ENCODE data around the gene MICOS13. TPM values are rescaled to one million over a fixed set of nuclear protein-coding genes. Genes with fewer than 3 reads are reported as not detected.

Gene MICOS13
- polyA plus RNA-seq, 6 donors from 2014 or later: 74.0 to 101 (median 86.6) TPM

DNA sequence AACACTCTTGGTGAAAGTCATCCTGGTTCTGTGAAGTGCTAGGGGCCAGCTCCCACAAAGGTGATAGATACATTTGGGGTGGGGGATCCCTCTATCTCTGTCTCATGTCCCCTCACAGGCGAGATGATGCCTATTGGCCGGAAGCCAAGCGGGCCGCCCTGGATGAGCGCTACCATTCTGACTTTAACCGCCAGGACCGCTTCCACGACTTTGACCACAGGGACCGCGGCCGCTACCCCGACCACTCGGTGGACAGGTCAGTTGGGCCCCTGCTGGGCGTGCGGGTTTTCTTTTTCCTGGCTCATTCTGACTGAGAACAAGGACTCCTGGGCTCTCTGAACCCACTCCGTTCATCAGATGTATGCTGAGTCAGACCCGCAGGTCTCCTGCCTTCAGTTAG is 16.4 kb downstream of the MICOS13 start:
- DNase-seq (no peak), ATAC-seq (ENCODE audit: low read depth in 2 of 2) (no peak)
- H3K27ac Mint-ChIP-seq: no peak overlapping the region
- H3K27me3 Mint-ChIP-seq: no peaks in the 10 kb centered on the region
- peaks cover 0 to 3% (median 0%) of the 10 kb centered on the region in 3 donors for H3K4me1 Mint-ChIP-seq
- H3K9me3 Mint-ChIP-seq: no peaks in the 10 kb centered on the region
- H3K4me3 Mint-ChIP-seq: no peak overlapping the region
- peaks cover 10 to 21% of the 10 kb centered on the region in 2 donors for H3K36me3 Mint-ChIP-seq

- ATAC-seq (ENCODE audit: low read depth in 2 of 2): no peak
- H3K27me3 Mint-ChIP-seq: no peaks in the 10 kb centered on the region
- H3K36me3 Mint-ChIP-seq: peaks cover 8 to 18% of the 10 kb centered on the region in 2 donors
- H3K27ac Mint-ChIP-seq: no peak overlapping the region
- H3K9me3 Mint-ChIP-seq: no peaks in the 10 kb centered on the region
- no peak for DNase-seq
- no peak overlapping the region for H3K4me3 Mint-ChIP-seq
- no peaks in the 10 kb centered on the region for H3K4me1 Mint-ChIP-seq
Observed at GRCh38 chr19:5661483-5661882, 18.8 kb downstream of the MICOS13 start.

GRCh38 chr19:5655412-5655811 is 24.9 kb downstream of the MICOS13 start:
- H3K27ac Mint-ChIP-seq: no peak overlapping the region
- H3K4me1 Mint-ChIP-seq: peaks cover 0 to 2% (median 0%) of the 10 kb centered on the region in 3 donors
- no peak for DNase-seq
- H3K4me3 Mint-ChIP-seq: peak overlapping the region in 1 of 8 donors; percentile 35
- no peaks in the 10 kb centered on the region for H3K9me3 Mint-ChIP-seq
- ATAC-seq (ENCODE audit: low read depth in 2 of 2): no peak
- peaks cover 24 to 30% of the 10 kb centered on the region in 2 donors for H3K36me3 Mint-ChIP-seq
- no peaks in the 10 kb centered on the region for H3K27me3 Mint-ChIP-seq

GRCh38 chr19:5654931-5655330 is 25.4 kb downstream of the MICOS13 start:
- ATAC-seq (ENCODE audit: low read depth in 2 of 2): no peak
- peaks cover 26 to 34% of the 10 kb centered on the region in 2 donors for H3K36me3 Mint-ChIP-seq
- no peaks in the 10 kb centered on the region for H3K27me3 Mint-ChIP-seq
- DNase-seq: no peak
- H3K4me1 Mint-ChIP-seq: peaks cover 0 to 2% (median 0%) of the 10 kb centered on the region in 3 donors
- H3K9me3 Mint-ChIP-seq: no peaks in the 10 kb centered on the region
- H3K4me3 Mint-ChIP-seq: no peak overlapping the region
- H3K27ac Mint-ChIP-seq: peak overlapping the region in 1 of 6 donors; percentile 53

DNA sequence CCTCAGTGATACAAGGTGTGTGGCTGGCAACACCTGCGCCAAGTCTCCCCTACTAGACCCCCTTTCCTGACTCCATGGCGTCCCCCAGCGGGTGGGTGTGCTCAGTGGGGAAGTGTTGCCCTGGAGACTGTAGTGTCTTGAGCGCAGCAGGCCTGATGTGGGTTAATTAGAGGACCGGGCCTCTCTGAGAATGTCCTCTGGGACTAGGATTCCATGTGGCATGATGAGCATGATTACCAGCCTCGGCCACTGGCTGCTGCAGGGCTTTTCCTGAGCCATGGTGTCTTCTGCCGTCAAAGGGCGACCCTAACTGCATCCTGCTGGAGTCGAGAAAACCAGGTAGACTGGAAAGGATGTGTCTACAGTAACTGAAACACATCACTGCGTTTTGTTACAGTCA is 28.1 kb downstream of the MICOS13 start:
- Mint-ChIP-seq H3K27ac (peak overlapping the region in 2 of 6 donors; percentile 36 to 81), H3K4me1 (peaks cover 0 to 3% (median 2%) of the 10 kb centered on the region in 3 donors), H3K9me3 (no peaks in the 10 kb centered on the region), H3K27me3 (no peaks in the 10 kb centered on the region), H3K4me3 (no peak overlapping the region), H3K36me3 (peaks cover 42 to 43% of the 10 kb centered on the region in 2 donors)
- DNase-seq: no peak
- no peak for ATAC-seq (ENCODE audit: low read depth in 2 of 2)

- Mint-ChIP-seq H3K27ac (peak overlapping the region in 1 of 6 donors; percentile 71), H3K4me3 (no peak overlapping the region), H3K4me1 (peaks cover 7 to 11% (median 8%) of the 10 kb centered on the region in 3 donors), H3K27me3 (no peaks in the 10 kb centered on the region), H3K36me3 (peaks cover 48 to 51% of the 10 kb centered on the region in 2 donors), H3K9me3 (no peaks in the 10 kb centered on the region)
- DNase-seq (no peak), ATAC-seq (ENCODE audit: low read depth in 2 of 2) (no peak)
Observed at GRCh38 chr19:5651361-5651760, 29.0 kb downstream of the MICOS13 start.

GRCh38 chr19:5648464-5648863 is 31.9 kb downstream of the MICOS13 start:
- Mint-ChIP-seq H3K9me3 (no peaks in the 10 kb centered on the region), H3K4me3 (no peak overlapping the region), H3K4me1 (peaks cover 19 to 23% (median 19%) of the 10 kb centered on the region in 3 donors), H3K36me3 (peaks cover 41 to 57% of the 10 kb centered on the region in 2 donors), H3K27me3 (no peaks in the 10 kb centered on the region), H3K27ac (no peak overlapping the region)
- no peak for DNase-seq
- ATAC-seq (ENCODE audit: low read depth in 2 of 2): no peak

DNA sequence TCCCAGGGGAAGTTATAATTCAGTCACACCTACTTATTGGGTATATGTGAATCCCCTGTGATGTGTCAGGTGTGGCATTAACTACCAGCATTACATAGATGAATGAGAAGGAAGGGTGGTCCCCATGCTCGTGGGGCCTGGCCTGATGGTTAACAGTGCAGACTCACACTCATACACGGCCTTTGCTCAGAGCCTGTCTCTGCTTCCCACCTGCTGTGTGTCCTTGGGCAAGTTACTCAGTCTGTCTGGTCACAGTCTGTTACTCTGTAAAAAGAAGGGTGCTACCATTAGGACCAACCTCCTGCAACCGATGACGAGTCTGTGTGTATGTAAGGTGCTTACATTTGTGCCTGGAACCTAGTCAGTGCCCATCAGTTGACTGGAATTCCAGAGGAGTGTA is 33.6 kb downstream of the MICOS13 start:
- DNase-seq (no peak), ATAC-seq (ENCODE audit: low read depth in 2 of 2) (no peak)
- no peaks in the 10 kb centered on the region for H3K9me3 Mint-ChIP-seq
- H3K36me3 Mint-ChIP-seq: peaks cover 31 to 55% of the 10 kb centered on the region in 2 donors
- peak overlapping the region; percentile 21 to 83 (median 68) for H3K27ac Mint-ChIP-seq
- peaks cover 21 to 24% (median 23%) of the 10 kb centered on the region in 3 donors for H3K4me1 Mint-ChIP-seq
- no peaks in the 10 kb centered on the region for H3K27me3 Mint-ChIP-seq
- H3K4me3 Mint-ChIP-seq: no peak overlapping the region

DNA sequence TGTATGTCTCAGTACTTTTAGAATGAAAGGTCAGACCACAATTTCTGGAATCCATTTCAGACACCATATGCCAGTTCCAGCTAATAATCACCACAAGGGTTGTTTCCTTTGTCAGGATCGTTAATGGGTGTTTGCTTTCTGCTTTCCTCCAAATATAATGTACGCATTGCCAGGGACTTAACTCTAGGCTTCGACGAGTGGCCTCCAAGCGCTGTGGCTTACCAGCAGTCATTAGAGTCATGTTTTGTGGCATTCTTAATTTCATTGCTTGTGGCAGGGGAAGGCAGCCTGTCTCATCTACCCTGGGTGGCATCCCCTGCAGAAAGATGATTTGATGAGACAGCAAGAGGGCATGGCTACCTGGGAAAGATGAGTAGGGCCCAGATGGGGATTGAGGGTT is 34.9 kb downstream of the MICOS13 start:
- no peak for ATAC-seq (ENCODE audit: low read depth in 2 of 2)
- Mint-ChIP-seq H3K4me1 (peaks cover 26 to 31% (median 29%) of the 10 kb centered on the region in 3 donors), H3K4me3 (no peak overlapping the region), H3K36me3 (peaks cover 35 to 61% of the 10 kb centered on the region in 2 donors), H3K9me3 (no peaks in the 10 kb centered on the region), H3K27ac (peak overlapping the region in 5 of 6 donors; percentile 20 to 83 (median 69)), H3K27me3 (no peaks in the 10 kb centered on the region)
- no peak for DNase-seq

DNA sequence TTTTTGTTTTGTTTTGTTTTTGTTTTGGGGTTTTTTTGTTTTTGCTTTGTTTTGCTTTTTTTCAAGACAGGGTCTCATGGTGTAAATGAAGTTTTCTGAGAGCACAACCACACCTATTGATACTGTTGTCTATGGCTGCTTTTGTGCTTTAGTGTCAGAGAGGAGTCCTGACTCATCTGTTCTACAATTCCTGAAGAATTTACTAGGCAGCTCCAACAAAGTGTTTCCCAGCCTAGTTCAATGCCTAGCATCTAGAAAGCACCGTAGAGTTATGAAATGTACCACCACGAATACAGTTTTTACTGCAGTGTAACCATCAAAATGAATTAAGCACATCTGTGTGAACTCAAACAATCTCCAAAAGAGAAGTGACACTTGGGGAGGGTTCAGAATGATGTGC is 36.3 kb downstream of the MICOS13 start:
- peak overlapping the region in 1 of 6 donors; percentile 35 for H3K27ac Mint-ChIP-seq
- H3K4me3 Mint-ChIP-seq: no peak overlapping the region
- H3K9me3 Mint-ChIP-seq: no peaks in the 10 kb centered on the region
- ATAC-seq (ENCODE audit: low read depth in 2 of 2) (no peak), DNase-seq (no peak)
- peaks cover 27 to 54% of the 10 kb centered on the region in 2 donors for H3K36me3 Mint-ChIP-seq
- H3K27me3 Mint-ChIP-seq: no peaks in the 10 kb centered on the region
- H3K4me1 Mint-ChIP-seq: peaks cover 26 to 35% (median 31%) of the 10 kb centered on the region in 3 donors

DNA sequence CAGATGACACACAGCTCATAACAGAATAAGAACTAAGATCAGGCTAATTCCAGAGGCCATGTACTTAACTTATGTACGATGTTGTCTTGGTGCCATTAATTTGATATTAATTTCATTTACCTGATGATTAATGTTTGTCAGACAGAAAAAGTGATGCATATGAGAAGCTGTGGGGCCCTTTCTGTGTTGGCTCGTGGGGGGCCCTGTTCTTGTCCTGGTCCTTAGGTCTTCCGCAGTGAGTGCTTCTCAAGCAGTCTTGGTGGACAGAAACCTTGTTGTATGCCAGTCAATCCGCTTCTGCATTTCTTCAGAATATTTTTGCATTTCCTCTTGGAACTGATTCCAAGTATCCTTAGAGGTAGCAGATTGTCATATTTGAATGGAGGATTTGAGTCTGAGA is 37.3 kb downstream of the MICOS13 start:
- peaks cover 23 to 49% of the 10 kb centered on the region in 2 donors for H3K36me3 Mint-ChIP-seq
- no peaks in the 10 kb centered on the region for H3K27me3 Mint-ChIP-seq
- H3K9me3 Mint-ChIP-seq: no peaks in the 10 kb centered on the region
- H3K27ac Mint-ChIP-seq: no peak overlapping the region
- H3K4me3 Mint-ChIP-seq: no peak overlapping the region
- ATAC-seq (ENCODE audit: low read depth in 2 of 2) (no peak), DNase-seq (no peak)
- peaks cover 26 to 35% (median 31%) of the 10 kb centered on the region in 3 donors for H3K4me1 Mint-ChIP-seq

- Mint-ChIP-seq H3K9me3 (no peaks in the 10 kb centered on the region), H3K4me3 (no peak overlapping the region), H3K27me3 (no peaks in the 10 kb centered on the region), H3K27ac (no peak overlapping the region), H3K4me1 (peaks cover 23 to 39% (median 30%) of the 10 kb centered on the region in 3 donors), H3K36me3 (peaks cover 15 to 43% of the 10 kb centered on the region in 2 donors)
- ATAC-seq (ENCODE audit: low read depth in 2 of 2) (no peak), DNase-seq (no peak)
Observed at GRCh38 chr19:5642204-5642603, 38.1 kb downstream of the MICOS13 start.

- peaks cover 5 to 32% of the 10 kb centered on the region in 2 donors for H3K36me3 Mint-ChIP-seq
- H3K27me3 Mint-ChIP-seq: no peaks in the 10 kb centered on the region
- no peaks in the 10 kb centered on the region for H3K9me3 Mint-ChIP-seq
- ATAC-seq (ENCODE audit: low read depth in 2 of 2) (no peak), DNase-seq (no peak)
- no peak overlapping the region for H3K4me3 Mint-ChIP-seq
- H3K27ac Mint-ChIP-seq: peak overlapping the region in 1 of 6 donors; percentile 40
- H3K4me1 Mint-ChIP-seq: peaks cover 15 to 30% (median 26%) of the 10 kb centered on the region in 3 donors
Observed at GRCh38 chr19:5641171-5641570, 39.1 kb downstream of the MICOS13 start.

- no peak overlapping the region for H3K4me3 Mint-ChIP-seq
- H3K4me1 Mint-ChIP-seq: peaks cover 21 to 31% (median 27%) of the 10 kb centered on the region in 3 donors
- no peaks in the 10 kb centered on the region for H3K9me3 Mint-ChIP-seq
- DNase-seq (no peak), ATAC-seq (ENCODE audit: low read depth in 2 of 2) (no peak)
- H3K27ac Mint-ChIP-seq: peak overlapping the region in 1 of 6 donors; percentile 54
- no peaks in the 10 kb centered on the region for H3K27me3 Mint-ChIP-seq
- peaks cover 3 to 12% of the 10 kb centered on the region in 2 donors for H3K36me3 Mint-ChIP-seq
Observed at GRCh38 chr19:5637971-5638370, 42.3 kb downstream of the MICOS13 start.
